GM12864 (cell line): ENCODE measurements around the gene PPP1R12A.

ENCODE experiments used
- DNase-seq: peaks from one replicate; pipeline ENCODE4 v3.0.0-alpha.2; 2011; ENCODE audit warnings: low read depth
- H3K4me3 ChIP-seq: 2 replicates; pipeline ENCODE4 v1.5.1; 2011; ENCODE audit warnings: mild to moderate bottlenecking, low read depth, low read length, control low read depth
- TF ChIP-seq, protein P1 (sequence below): IDR thresholded peaks from 2 replicates; pipeline ENCODE4 v1.5.1; 2011; ENCODE audit warnings: low read depth, mild to moderate bottlenecking, moderate library complexity, low read length, control low read depth, inconsistent platforms; ENCODE audit errors: missing control alignments

The PPP1R12A gene

DNA sequence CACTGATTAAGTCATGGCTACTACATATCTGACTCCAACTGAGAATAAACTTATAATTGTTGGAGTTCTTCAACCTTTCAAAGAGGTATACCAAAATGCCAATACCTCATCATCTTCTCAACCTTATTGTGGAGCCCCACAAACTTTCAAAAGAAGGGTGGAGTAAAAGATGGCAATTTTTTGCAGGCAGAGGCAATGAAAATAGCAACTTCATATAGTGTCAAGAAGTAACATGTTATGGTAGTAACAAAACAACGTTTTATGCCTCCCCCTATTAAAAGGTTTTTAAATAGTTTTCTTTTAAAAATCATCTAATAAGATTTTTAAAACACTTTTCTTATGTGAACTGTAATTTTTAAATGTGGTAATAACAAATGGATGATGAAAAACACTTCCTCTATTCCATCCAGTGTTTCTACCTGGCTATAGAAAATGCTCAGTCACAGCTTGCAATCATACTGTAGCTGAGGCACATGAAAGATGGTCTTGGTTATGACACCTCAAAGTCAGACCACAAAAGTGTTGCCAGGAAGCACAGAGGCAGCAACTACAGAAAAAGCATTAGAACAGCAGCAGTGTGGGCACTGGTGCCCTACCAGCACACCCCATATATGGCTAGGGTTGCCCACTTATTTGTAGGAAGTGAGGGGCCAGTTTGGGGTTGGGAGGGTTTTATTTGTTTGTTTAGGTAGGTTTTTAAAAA lies 7.0 kb downstream of the PPP1R12A start:
- peak; percentile 49 for DNase-seq

DNA sequence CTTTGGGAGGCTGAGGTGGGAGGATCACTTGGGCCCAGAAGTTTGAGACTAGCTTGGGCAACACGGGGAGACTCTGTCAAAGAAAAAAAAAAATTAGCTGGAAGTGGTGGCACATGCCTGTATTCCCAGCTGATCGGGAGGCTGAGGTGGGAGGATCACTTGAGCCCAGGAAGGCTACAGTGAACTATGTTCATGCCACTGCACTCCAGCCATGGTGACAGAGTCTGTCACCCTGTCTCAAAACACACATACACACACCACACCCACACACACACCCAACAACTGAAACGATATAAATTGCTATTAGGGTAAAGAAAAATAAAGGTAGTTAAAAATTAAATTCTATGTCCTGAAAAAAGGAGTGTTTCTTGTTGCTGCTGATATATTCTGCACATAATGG lies 7.9 kb downstream of the PPP1R12A start:
- H3K4me3 ChIP-seq: no peak overlapping the region
- TF ChIP-seq, protein P1, sequence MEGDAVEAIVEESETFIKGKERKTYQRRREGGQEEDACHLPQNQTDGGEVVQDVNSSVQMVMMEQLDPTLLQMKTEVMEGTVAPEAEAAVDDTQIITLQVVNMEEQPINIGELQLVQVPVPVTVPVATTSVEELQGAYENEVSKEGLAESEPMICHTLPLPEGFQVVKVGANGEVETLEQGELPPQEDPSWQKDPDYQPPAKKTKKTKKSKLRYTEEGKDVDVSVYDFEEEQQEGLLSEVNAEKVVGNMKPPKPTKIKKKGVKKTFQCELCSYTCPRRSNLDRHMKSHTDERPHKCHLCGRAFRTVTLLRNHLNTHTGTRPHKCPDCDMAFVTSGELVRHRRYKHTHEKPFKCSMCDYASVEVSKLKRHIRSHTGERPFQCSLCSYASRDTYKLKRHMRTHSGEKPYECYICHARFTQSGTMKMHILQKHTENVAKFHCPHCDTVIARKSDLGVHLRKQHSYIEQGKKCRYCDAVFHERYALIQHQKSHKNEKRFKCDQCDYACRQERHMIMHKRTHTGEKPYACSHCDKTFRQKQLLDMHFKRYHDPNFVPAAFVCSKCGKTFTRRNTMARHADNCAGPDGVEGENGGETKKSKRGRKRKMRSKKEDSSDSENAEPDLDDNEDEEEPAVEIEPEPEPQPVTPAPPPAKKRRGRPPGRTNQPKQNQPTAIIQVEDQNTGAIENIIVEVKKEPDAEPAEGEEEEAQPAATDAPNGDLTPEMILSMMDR: no peak

More for the DNA sequence above, 7.0 kb downstream of the PPP1R12A start:
- H3K4me3 ChIP-seq: no peak overlapping the region
- TF ChIP-seq, protein P1: no peak

DNA sequence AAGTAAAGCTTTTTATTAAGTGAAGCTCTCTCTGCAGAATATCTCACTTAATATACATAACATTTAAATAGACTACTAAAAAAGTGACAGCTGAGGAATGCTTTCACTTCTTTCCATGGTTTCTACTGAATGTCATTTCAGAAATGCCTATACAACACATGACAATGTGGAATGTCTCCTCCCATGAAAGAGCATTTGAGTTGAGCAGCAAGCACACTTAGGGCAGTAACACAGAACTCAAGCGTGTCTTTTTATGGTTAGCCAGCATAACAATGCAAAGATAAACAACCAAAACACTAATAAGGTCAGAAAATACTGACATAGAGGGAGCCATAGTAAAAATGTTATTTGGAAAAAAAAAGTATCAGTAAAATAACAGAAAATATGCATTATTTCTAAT lies 9.4 kb downstream of the PPP1R12A start:
- TF ChIP-seq, protein P1: no peak
- H3K4me3 ChIP-seq: no peak overlapping the region
- no peak for DNase-seq

More for the DNA sequence above, 7.9 kb downstream of the PPP1R12A start:
- no peak for DNase-seq

DNA sequence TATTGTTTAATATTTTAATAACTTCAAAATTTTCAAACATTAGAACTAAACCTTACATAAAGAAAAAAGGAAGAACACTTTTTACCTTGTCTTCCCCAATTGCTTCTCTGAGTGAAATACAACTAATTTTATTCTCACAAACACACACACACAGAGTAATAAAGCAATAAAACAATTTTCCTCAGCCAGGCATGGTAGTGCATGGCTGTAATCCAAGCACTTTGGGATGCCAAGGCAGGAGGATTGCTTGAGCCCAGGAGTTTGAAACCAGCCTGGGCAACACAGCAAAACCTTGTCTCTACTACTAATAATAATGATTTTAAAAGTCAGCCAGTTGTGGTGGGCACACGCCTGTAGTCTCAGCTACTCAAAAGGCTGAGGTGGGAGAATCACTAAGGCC lies 13.1 kb downstream of the PPP1R12A start:
- H3K4me3 ChIP-seq: no peak overlapping the region
- TF ChIP-seq, protein P1: no peak
- no peak for DNase-seq

DNA sequence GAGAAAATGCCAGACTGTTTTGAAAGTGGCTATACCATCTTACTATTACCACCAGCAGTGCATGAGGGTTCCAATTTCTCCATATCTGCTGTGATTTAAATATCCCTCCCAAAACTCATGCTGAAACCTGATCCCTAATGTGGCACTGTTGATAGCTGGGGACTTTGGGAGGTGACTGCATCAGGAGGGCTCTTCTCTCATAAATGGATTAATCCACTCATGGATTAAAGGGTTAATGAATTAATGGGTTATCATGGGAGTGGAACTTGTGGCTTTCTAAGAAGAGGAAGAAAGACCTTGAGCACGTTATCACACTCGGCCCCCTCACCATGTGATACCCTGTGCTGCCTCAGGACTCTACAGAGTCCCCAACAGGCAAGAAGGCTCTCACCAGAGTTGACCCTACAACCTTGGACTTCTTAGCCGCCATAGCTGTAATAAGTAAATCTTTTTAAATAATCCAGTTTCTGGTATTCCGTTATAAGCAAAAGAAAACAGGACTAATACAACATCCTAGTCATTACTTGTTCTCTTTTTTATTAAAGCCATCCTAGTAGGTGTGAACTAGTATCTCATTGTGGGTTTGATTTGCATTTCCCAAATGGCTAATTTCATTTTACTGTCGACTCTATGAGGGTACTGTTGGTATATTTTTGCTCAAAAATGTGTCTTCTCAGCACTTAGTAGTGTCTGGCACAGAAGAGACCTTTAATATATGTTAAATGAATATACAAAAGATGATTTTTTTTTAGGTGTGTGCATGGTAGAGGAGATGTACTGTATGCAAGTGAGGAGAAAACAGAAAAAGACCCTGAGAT lies 14.3 kb downstream of the PPP1R12A start:
- no peak for DNase-seq
- TF ChIP-seq, protein P1: no peak
- no peak overlapping the region for H3K4me3 ChIP-seq

DNA sequence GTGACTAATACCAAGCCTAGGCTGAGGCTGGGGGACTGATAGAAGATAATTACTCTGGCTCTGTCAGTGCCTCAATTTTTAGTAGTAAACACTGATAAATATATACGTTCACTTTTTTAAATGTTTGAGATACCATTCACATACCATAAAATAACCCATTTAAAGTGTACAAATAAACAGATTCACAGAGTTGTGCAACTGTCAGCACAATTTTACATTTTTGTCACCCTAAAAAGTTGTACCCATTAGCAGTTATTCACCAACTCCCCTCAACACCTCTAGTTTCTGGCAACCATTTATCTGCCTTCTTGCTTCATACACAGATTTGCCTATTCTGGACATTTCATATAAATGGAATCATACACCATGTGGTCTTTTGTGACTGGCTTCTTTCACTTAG lies 15.1 kb downstream of the PPP1R12A start:
- TF ChIP-seq, protein P1: no peak
- no peak overlapping the region for H3K4me3 ChIP-seq

DNA sequence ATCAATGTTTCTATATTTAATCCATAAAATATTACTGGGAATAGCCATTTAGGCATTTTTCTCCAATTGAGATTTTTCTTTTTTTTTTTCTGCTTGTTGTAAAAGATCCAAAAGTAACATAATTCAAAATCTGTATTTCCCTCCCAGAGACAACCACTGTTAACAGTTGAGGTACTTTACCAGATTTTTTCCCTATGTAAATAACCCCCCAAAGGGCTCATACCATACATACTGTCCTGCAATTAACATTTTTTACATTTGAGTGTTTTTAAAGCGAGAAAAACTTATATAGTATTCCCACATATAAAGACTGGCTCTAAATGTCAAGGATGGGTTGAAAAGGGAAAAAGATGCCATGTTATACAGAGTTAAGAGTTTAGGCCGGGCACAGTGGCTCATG lies 18.1 kb downstream of the PPP1R12A start:
- DNase-seq: no peak
- no peak overlapping the region for H3K4me3 ChIP-seq
- TF ChIP-seq, protein P1: no peak

More for the DNA sequence above, 15.1 kb downstream of the PPP1R12A start:
- DNase-seq: no peak
